ENCODE measurements around the gene TTC7B. TPM values are rescaled to one million over a fixed set of nuclear protein-coding genes. Genes with fewer than 3 reads are reported as not detected.

The TTC7B gene
- total and polyA plus RNA-seq, 2 of the 13 experiments (the other 11 are each of a cell fraction or from before 2014, with no cell fraction given), result 1.3 to 3.2 TPM

GRCh38 chr14:90649557-90650135 is 166.6 kb downstream of the TTC7B start:
- no peaks in the 10 kb centered on the region for H3K27me3 ChIP-seq (ENCODE audit: control insufficient read depth in 1 of 2, insufficient read depth in 2 of 2, low read length in 2 of 2)
- no CpG with 5 or more reads among the region's 3 CpGs for WGBS (ENCODE audit: low lambda C conversion rate)
- ChIA-PET POLR2A (no interaction called here), CTCF (ENCODE audit: low intra/inter-chr PET ratio, low total read pairs) (no interaction called here)
- in situ Hi-C loops (cut with HindIII; ENCODE audit: extremely low pct_ligation_motif_present, low pct_unique_long_range_greater_than_20kb), result no loop called here
- H3K27ac ChIP-seq (ENCODE audit: extremely low read length, insufficient read depth, low read length), result no peak overlapping the region
- H3K36me3 ChIP-seq (replicated peaks in 1 of 2; ENCODE audit: control insufficient read depth in 1 of 2, insufficient read depth in 2 of 2, low read length in 2 of 2), result no peaks in the 10 kb centered on the region
- ATAC-seq, result no peak
- no peak overlapping the region for H3K9ac ChIP-seq (ENCODE audit: insufficient read depth, low read depth, low read length)
- TF ChIP-seq CHCHD3 (CRISPR knock-in tag; IDR thresholded peaks at IDR 0.05) (no peak), ZIK1 (CRISPR knock-in tag; IDR thresholded peaks at IDR 0.05; ENCODE audit: borderline replicate concordance, low read depth) (no peak), PBX3 (CRISPR knock-in tag; IDR thresholded peaks at IDR 0.05; ENCODE audit: borderline replicate concordance) (no peak), GATAD1 (CRISPR knock-in tag; IDR thresholded peaks at IDR 0.05) (no peak), BHLHE40 (IDR thresholded peaks at IDR 0.05; ENCODE audit: low read length) (no peak), MZF1 (CRISPR knock-in tag; IDR thresholded peaks at IDR 0.05; ENCODE audit: borderline replicate concordance) (no peak), PAX8 (CRISPR knock-in tag; IDR thresholded peaks at IDR 0.05; ENCODE audit: borderline replicate concordance) (no peak), ZNF781 (CRISPR knock-in tag; IDR thresholded peaks at IDR 0.05; ENCODE audit: borderline replicate concordance, not compliant biosample characterization) (no peak), PRPF4 (IDR thresholded peaks at IDR 0.05; ENCODE audit: low read depth, low read length, poor library complexity, severe bottlenecking) (no peak), TFDP1 (CRISPR knock-in tag; IDR thresholded peaks at IDR 0.05; ENCODE audit: borderline replicate concordance) (no peak), HIVEP1 (CRISPR knock-in tag; IDR thresholded peaks at IDR 0.05) (no peak), BCL6 (CRISPR knock-in tag; IDR thresholded peaks at IDR 0.05) (no peak)
- H3K4me2 ChIP-seq (ENCODE audit: low read depth, low read length), result no peak overlapping the region
- intact Hi-C loops (cut with micrococcal nuclease; ENCODE audit: unreplicated experiment), result no loop called here
- DNase-seq (ENCODE audit: low spot score), result no peak
- no peak overlapping the region for H3K4me3 ChIP-seq (replicated peaks in 1 of 3; ENCODE audit: insufficient read depth in 1 of 3, low read depth in 2 of 3, low read length in 3 of 3)
- peaks cover 20% of the 10 kb centered on the region for H3K4me1 ChIP-seq (ENCODE audit: insufficient read depth, low read length)
- FAIRE-seq, result no peak
- no peaks in the 10 kb centered on the region for H3K9me3 ChIP-seq (ENCODE audit: low read length)
- H2AFZ ChIP-seq (ENCODE audit: low read length), result no peak overlapping the region
- no peaks in the 10 kb centered on the region for H4K20me1 ChIP-seq (ENCODE audit: insufficient read depth, low read length)
- no peaks in the 10 kb centered on the region for H3K79me2 ChIP-seq (ENCODE audit: insufficient read depth, low read length)
- BruUV-seq (replicated peaks), result no TSS peak
